Neutrophil (primary cell): ENCODE results near the gene HDHD3.
"Not testable (repeated sequence)": the region's sequence is repeated elsewhere in the genome, so short reads cannot be mapped to it uniquely, and the experiment has no call there.

Experiments
- H3K27ac ChIP-seq: fragments of 200-600 bp; sonication (generic); 2 replicates; pipeline ENCODE4 v1.5.1; 2016; ENCODE audit warnings: mild to moderate bottlenecking, moderate library complexity
- H3K27me3 ChIP-seq: fragments of 200-600 bp; sonication (generic); 2 replicates; pipeline ENCODE4 v1.6.0; 2016; ENCODE audit warnings: mild to moderate bottlenecking
- H3K36me3 ChIP-seq: fragments of 200-600 bp; sonication (generic); 2 replicates; pipeline ENCODE4 v1.5.1; 2017
- H3K4me1 ChIP-seq, 2 experiments: fragments of 200-600 bp in 1 of 2; sonication (generic) in 1 of 2; 1 replicate in 1 of 2; 2 replicates in 1 of 2; pipeline versions ENCODE4 v1.5.1 to v1.6.1; 2013 to 2016; ENCODE audit warnings: low read depth in 1 of 2, low read length in 1 of 2, mild to moderate bottlenecking in 1 of 2, moderate library complexity in 1 of 2; ENCODE audit not compliant: control insufficient read depth in 1 of 2, insufficient read depth in 1 of 2
- H3K4me3 ChIP-seq, 2 experiments: fragments of 200-600 bp in 1 of 2; sonication (generic) in 1 of 2; 1 replicate in 1 of 2; 2 replicates in 1 of 2; pipeline ENCODE4 v1.5.1; 2013 to 2016; ENCODE audit warnings: low read depth in 1 of 2, low read length in 1 of 2, mild to moderate bottlenecking in 1 of 2, moderate library complexity in 1 of 2
- H3K9me3 ChIP-seq: fragments of 200-600 bp; sonication (generic); 2 replicates; pipeline ENCODE4 v1.5.1; 2016
- TF ChIP-seq, protein P1 (sequence below): fragments of 200-600 bp; sonication (generic); IDR thresholded peaks from 2 replicates; pipeline ENCODE4 v1.5.1; 2016; ENCODE audit warnings: antibody characterized with exemption

Gene HDHD3

DNA sequence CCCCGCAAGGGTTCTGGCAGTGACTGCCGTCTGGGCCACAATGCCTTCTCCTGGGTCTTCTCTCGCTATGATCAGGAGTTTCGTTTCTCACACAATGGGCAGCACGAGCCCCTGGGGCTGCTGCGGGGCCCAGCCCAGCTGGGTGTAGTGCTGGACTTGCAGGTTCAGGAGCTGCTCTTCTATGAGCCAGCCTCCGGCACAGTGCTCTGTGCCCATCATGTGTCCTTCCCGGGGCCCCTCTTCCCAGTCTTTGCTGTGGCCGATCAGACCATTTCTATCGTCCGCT lies 7.0 kb downstream of the HDHD3 start:
- TF ChIP-seq, protein P1, sequence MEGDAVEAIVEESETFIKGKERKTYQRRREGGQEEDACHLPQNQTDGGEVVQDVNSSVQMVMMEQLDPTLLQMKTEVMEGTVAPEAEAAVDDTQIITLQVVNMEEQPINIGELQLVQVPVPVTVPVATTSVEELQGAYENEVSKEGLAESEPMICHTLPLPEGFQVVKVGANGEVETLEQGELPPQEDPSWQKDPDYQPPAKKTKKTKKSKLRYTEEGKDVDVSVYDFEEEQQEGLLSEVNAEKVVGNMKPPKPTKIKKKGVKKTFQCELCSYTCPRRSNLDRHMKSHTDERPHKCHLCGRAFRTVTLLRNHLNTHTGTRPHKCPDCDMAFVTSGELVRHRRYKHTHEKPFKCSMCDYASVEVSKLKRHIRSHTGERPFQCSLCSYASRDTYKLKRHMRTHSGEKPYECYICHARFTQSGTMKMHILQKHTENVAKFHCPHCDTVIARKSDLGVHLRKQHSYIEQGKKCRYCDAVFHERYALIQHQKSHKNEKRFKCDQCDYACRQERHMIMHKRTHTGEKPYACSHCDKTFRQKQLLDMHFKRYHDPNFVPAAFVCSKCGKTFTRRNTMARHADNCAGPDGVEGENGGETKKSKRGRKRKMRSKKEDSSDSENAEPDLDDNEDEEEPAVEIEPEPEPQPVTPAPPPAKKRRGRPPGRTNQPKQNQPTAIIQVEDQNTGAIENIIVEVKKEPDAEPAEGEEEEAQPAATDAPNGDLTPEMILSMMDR, result no peak
- H3K27ac ChIP-seq, result no peak overlapping the region
- no peaks in the 10 kb centered on the region for H3K27me3 ChIP-seq
- peaks cover 0 to 8% of the 10 kb centered on the region in 2 experiments for H3K4me1 ChIP-seq
- no peak overlapping the region for H3K4me3 ChIP-seq
- H3K9me3 ChIP-seq, result no peaks in the 10 kb centered on the region
- peaks cover 15% of the 10 kb centered on the region for H3K36me3 ChIP-seq

DNA sequence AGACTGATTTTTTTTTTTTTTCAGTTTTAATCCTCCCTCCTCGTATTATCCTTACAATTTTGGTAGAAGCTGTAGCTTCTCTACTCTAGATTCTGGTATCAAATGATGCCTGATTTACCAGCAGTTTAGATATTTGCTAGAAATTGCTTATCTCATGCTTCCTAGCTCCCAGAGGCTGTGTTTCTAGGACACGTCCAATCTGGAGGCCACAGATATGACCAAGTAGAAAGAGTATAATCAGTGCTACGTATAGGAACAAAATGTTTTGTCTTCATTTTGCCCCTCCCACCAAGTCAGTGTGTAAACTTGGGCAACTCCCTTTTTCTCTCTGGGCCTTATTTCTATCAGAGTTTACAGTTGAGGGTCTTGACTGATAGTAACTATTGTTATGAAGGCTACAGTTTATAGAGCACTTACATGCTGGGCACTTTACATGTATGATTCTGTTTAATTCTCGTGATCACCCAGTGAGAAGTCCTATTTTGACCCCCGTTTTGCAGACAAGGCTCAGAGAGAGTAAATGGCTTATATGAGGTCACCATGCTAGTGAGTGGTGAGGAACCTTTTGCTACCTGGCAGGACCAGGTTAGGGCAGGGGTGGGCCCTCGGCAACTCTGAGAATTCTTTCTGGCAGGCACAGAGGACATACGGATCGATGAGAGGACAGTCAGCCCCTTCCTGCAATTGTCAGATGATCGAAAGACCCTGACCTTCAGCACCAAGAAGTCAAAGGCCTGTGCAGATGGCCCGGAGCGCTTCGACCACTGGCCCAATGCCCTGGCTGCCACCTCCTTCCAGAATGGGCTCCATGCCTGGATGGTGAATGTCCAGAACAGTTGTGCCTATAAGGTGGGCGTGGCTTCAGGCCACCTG lies 7.6 kb downstream of the HDHD3 start:
- Histone ChIP-seq H3K9me3 (no peaks in the 10 kb centered on the region), H3K4me1 (peaks cover 0 to 8% of the 10 kb centered on the region in 2 experiments), H3K27me3 (no peaks in the 10 kb centered on the region), H3K27ac (no peak overlapping the region), H3K36me3 (peaks cover 13% of the 10 kb centered on the region), H3K4me3 (no peak overlapping the region)
- TF ChIP-seq, protein P1, result no peak

DNA sequence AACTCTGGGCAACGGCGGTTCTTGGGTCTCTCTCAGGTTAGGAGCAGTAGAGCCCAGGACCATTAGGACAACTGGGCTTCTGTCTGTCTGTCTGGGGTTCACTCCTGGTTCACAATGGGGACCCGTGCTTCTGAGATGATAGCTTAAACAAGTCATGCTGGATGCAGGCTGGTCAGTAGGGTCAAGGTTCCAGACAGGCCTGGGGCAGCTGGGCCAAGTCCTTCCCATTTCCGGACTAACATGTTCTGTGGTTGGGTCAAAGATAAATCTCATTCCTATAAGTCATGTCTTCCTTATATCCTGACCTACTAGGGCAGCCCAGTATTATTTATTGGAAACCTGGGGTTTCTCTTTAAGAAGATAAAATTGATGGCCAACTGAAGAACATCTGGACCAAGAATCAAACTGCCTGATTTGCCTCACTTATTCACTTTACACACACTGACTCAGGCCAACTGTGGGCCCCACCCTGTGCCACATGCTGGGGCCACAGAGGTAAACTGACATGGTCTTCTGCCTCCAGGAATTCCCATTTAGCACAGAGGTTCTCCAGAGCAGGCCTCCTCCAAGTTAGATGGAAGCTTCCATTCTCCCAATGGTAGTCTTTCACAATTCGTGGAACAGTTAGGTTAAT lies 8.3 kb downstream of the HDHD3 start:
- Histone ChIP-seq H3K27me3 (no peaks in the 10 kb centered on the region), H3K4me3 (no peak overlapping the region), H3K27ac (no peak overlapping the region), H3K4me1 (peaks cover 0 to 8% of the 10 kb centered on the region in 2 experiments), H3K9me3 (no peaks in the 10 kb centered on the region), H3K36me3 (peaks cover 5% of the 10 kb centered on the region)
- TF ChIP-seq, protein P1, result no peak

DNA sequence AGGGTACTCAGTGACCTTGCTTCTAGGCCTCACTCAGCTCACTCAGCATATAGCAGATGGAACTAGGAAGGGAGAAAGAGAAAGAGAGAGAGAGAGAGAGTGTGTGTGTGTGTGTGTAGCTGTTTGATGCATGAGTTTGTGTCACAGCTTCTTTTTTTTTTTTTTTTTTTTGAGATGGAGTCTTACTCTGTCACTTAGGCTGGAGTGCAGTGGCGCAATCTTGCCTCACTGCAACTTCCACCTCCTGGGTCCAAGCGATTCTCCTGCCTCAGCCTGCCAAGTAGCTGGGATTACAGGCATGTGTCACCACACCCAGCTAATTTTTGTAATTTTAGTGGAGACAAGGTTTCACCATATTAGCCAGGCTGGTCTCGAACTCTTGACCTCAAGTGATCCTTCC lies 11.1 kb downstream of the HDHD3 start:
- H3K4me3 ChIP-seq, H3K36me3 ChIP-seq, H3K27ac ChIP-seq, H3K4me1 ChIP-seq, H3K9me3 ChIP-seq, H3K27me3 ChIP-seq: not testable (repeated sequence)

DNA sequence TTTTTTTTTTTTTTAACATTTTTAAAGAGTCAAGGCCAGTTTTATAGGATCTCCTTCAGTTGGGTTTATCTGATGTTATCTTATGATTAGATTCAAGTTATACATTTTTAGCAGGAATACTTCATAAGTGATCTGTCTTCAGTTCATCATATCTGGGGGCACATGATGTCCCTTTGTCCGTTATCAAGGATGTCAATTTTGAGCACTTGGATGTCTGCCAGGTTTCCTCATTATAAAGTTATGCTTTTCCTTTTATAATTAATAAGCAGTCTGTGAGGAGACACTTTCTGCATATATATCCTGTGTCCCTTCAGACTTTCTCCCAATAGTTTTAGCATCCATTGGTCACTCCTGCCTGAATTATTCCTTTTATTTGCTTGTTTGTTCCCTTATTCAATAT lies 11.8 kb downstream of the HDHD3 start:
- H3K36me3 ChIP-seq, result no peaks in the 10 kb centered on the region
- H3K27ac ChIP-seq, result no peak overlapping the region
- H3K4me1 ChIP-seq, result peaks cover 0 to 8% of the 10 kb centered on the region in 2 experiments
- no peak overlapping the region for H3K4me3 ChIP-seq
- no peaks in the 10 kb centered on the region for H3K27me3 ChIP-seq
- H3K9me3 ChIP-seq, result no peaks in the 10 kb centered on the region
- TF ChIP-seq, protein P1, result no peak

DNA sequence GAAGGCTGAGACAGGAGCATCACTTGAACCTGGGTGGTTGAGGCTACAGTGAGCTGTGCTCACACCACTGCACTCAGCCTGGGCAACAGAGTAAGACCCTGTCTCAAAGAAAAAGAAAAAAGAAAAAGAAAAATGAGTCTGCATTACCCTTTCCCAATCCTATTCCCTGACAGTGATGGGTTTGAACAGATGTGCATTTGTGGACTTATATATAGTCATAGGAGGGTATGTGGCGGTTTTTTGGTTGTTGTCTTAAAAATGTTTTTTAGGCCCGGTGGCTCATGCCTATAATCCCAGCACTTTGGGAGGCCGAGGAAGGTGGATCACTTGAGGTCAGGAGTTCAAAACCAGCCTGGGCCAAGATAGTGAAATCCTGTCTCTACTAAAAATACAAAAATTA lies 13.4 kb downstream of the HDHD3 start:
- Histone ChIP-seq H3K27me3 (no peaks in the 10 kb centered on the region), H3K36me3 (no peaks in the 10 kb centered on the region), H3K9me3 (no peaks in the 10 kb centered on the region)

More for the DNA sequence above, 13.4 kb downstream of the HDHD3 start:
- TF ChIP-seq, protein P1, result no peak
- no peak overlapping the region for H3K27ac ChIP-seq
- H3K4me1 ChIP-seq, result peaks cover 0 to 8% of the 10 kb centered on the region in 2 experiments
- H3K4me3 ChIP-seq, result no peak overlapping the region
